ENCODE results near the gene ADCY1.

DNA sequence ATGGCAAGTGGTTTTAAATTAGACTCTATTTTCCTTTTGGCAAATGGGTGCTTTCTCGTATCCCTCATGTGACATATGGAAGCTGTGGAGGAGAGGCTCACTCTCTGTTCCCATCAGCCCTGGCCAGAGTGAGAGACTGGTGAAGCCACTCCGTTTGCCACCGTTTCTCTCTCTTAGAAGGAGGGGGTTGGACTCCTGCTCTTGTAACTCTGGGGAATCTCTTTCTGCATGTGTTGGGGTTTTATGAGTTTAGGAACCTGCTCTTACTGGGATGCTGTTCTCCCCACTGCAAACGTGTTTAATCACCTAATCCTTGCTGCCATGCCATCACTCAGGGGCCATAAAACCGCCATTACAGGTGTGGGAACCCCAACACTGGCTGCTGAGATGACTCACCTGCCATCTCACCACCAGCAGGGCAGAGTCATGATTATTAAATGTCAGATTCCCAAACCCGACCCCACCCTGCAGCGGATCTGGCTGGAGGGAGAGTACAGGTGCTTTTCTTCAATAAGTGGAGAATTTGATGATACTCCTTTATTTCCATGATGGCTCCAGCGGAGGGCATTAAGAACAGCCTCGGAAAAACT, 103.2 kb downstream of the ADCY1 start:
- no peak for TF ChIP-seq POLR2A (IDR thresholded peaks at IDR 0.05)
- TF ChIP-seq, protein P1, sequence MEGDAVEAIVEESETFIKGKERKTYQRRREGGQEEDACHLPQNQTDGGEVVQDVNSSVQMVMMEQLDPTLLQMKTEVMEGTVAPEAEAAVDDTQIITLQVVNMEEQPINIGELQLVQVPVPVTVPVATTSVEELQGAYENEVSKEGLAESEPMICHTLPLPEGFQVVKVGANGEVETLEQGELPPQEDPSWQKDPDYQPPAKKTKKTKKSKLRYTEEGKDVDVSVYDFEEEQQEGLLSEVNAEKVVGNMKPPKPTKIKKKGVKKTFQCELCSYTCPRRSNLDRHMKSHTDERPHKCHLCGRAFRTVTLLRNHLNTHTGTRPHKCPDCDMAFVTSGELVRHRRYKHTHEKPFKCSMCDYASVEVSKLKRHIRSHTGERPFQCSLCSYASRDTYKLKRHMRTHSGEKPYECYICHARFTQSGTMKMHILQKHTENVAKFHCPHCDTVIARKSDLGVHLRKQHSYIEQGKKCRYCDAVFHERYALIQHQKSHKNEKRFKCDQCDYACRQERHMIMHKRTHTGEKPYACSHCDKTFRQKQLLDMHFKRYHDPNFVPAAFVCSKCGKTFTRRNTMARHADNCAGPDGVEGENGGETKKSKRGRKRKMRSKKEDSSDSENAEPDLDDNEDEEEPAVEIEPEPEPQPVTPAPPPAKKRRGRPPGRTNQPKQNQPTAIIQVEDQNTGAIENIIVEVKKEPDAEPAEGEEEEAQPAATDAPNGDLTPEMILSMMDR (IDR thresholded peaks at IDR 0.05): no peak

Data from esophagus squamous epithelium (tissue), 4 donors.